Occipital lobe (tissue), 3 donors: ENCODE data around the gene TRIM23. TPM values are rescaled to one million over a fixed set of nuclear protein-coding genes. Genes with fewer than 3 reads are reported as not detected.
A peak's percentile ranks its signal among the peaks of the same experiment; 100 is the strongest.

Experiments
- DNase-seq: peaks from one replicate; lab custom pipeline; 2025; lab: John Stamatoyannopoulos, UW
- small RNA-seq: library from RNA; depleted of rRNA; stranded (forward); fragments of <200 nt; gene quantifications from one replicate; pipeline ENCODE3, GENCODE V24; 2014
- total RNA-seq: library from RNA; depleted of rRNA; stranded (reverse); fragments of >200 nt; gene quantifications from one replicate; pipeline ENCODE4 v1.2.3, GENCODE V29; 2014

The TRIM23 gene
- total RNA-seq, 1 donor from 2014 or later: 94.1 TPM

- no peak for DNase-seq
These were observed 57.6 kb downstream of the TRIM23 start for GRCh38 chr5:65566505-65566904.

- no peak for DNase-seq
These were observed 60.4 kb downstream of the TRIM23 start for GRCh38 chr5:65563777-65564176.

- peak; percentile 90 for DNase-seq
These were observed 61.1 kb downstream of the TRIM23 start, which contains the start of the genes CENPK and PPWD1 for GRCh38 chr5:65562731-65563701. Gene CENPK, minus strand, starts transcription at chr5:65563168. Its CDS starts 8,261 bp downstream, at chr5:65554907. Gene PPWD1, plus strand, starts transcription at chr5:65563296. Its CDS starts 15 bp downstream, at chr5:65563311.

GRCh38 chr5:65556718-65557117, 67.4 kb downstream of the TRIM23 start:
- DNase-seq: no peak

- no peak for DNase-seq
These were observed 68.0 kb downstream of the TRIM23 start for GRCh38 chr5:65556181-65556580.

- DNase-seq: no peak
These were observed 68.8 kb downstream of the TRIM23 start for GRCh38 chr5:65555287-65555686.

GRCh38 chr5:65553941-65554340, 70.2 kb downstream of the TRIM23 start:
- DNase-seq: no peak

- no peak for DNase-seq
These were observed 75.9 kb downstream of the TRIM23 start for GRCh38 chr5:65548281-65548680.

GRCh38 chr5:65546141-65546540, 78.0 kb downstream of the TRIM23 start:
- no peak for DNase-seq

- DNase-seq: no peak
These were observed 79.7 kb downstream of the TRIM23 start for GRCh38 chr5:65544473-65544872.

GRCh38 chr5:65539827-65540226, 84.3 kb downstream of the TRIM23 start:
- no peak for DNase-seq

Small RNA genes within 50 kb of the gene (small RNA-seq; reads per million reads assigned to genes)
- not detected for gene RNU6-540P

Other genes with a start within 250 kb of the TRIM23 start
- 17.5 TPM for gene ADAMTS6, start 142.4 kb downstream of the TRIM23 start, total RNA-seq
- 8.1 TPM for gene CENPK, start 61.2 kb downstream of the TRIM23 start, total RNA-seq
- gene PPWD1, start 61.0 kb downstream of the TRIM23 start, total RNA-seq: 60.5 TPM
- 17.2 TPM for gene SHLD3, start 694 bp upstream of the TRIM23 start, total RNA-seq
- gene TRAPPC13, start 694 bp upstream of the TRIM23 start, total RNA-seq: 40.6 TPM
- 35.9 TPM for gene SGTB, start 97.8 kb upstream of the TRIM23 start, total RNA-seq
- 61.6 TPM for gene NLN, start 97.9 kb upstream of the TRIM23 start, total RNA-seq